Measurements from ENCODE around the gene SSX2IP. TPM values are rescaled to one million over a fixed set of nuclear protein-coding genes. Genes with fewer than 3 reads are reported as not detected.

Gene SSX2IP
- total RNA-seq, 1 donor: 40.3 TPM

DNA sequence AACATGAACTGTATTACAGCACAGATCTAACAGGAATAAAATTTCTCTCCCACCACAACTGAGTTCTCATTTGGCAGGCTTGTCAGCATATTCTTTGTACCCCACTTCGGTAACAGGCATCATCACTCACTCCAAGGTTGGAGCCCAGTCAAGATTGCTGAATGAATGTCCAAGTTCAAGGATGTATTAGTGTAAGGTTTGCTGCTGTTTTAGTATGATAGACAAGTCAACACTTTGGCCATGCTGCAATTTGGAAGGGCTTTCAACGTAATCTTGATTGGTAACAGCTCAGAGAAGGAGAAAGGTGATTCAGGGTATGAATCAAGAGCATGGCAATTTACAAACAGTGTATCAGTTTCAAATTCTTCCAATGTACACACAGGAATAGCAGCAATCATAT is 6.8 kb downstream of the SSX2IP start:
- TF ChIP-seq CTCF (IDR thresholded peaks at IDR 0.05; ENCODE audit: insufficient read depth, low read length): no peak
- H3K4me3 ChIP-seq (ENCODE audit: low read depth, low read length): no peak overlapping the region
- DNase-seq (ENCODE audit: low read depth): no peak

DNA sequence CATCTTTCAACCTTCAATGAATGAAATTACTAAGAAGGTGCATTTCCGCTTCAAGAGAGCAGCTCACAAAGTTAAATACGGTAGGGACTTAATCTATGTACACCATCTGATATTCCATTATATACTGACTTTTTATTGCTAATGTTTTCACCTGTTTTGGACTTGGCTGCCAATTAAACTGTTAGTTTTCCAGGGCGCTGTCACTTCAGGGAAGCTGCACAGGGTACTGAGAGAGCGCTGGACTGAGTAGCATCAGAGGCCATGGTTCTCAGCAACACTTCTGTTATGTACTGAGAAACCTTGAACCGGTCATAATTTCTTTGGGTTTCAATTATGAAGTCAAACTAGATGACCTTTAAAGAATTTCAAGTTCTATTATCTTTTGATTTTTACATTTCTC is 8.2 kb downstream of the SSX2IP start:
- no peak for DNase-seq (ENCODE audit: low read depth)
- no peak for TF ChIP-seq CTCF (IDR thresholded peaks at IDR 0.05; ENCODE audit: insufficient read depth, low read length)
- no peak overlapping the region for H3K4me3 ChIP-seq (ENCODE audit: low read depth, low read length)

DNA sequence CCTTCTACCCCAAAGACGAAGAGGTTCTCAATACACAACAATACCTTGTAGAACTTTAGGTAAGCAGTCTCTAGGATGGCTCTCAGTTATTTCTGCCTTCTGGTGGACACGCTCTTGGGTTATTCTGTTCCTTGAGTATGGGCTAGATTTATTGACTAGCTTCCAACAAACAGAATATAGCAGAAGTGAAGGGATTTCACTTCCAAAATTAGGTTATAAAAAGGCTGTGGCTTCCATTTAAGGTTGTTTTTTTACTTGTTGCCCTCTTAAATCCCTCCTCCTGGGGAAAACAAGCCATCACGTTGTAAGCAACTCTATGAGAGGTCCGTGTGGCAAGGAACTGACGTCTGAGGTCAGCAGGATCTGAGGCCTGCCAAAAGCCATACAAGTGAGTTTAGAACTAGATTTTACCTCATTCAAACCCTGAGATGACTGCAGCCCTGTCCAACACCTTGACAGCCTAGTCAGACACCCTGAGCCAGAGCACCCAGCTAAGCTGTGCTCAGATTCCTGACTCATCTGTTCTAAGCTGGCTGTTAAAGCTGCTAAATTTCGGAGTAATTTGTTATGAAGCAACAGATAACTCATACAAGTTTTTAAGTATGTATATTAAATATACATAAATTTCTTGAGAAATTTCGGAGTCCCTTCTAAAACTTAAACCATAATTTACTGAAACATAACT is 12.7 kb downstream of the SSX2IP start:
- DNase-seq (ENCODE audit: low read depth): no peak
- no peak for TF ChIP-seq CTCF (IDR thresholded peaks at IDR 0.05; ENCODE audit: insufficient read depth, low read length)
- H3K4me3 ChIP-seq (ENCODE audit: low read depth, low read length): no peak overlapping the region

DNA sequence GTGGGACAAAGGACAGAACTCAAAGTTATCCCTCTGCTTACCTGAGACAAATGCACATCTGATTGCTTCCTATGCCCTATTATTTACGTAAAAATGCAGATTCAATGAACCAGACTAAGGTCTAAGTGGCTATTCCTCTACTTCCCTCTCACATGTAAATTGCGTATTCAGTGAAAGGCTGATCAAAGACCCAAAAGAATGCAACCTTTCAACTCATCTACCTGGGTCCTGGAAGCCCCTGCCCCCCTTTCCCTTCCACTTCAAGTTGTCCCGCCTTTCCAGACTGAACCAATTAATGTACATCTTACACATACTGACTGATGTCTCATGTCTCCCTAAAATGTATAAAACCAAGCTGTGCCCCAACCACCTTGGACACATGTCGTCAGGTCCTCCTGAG is 14.6 kb downstream of the SSX2IP start:
- DNase-seq (ENCODE audit: low read depth): no peak
- TF ChIP-seq CTCF (IDR thresholded peaks at IDR 0.05; ENCODE audit: insufficient read depth, low read length): no peak
- no peak overlapping the region for H3K4me3 ChIP-seq (ENCODE audit: low read depth, low read length)

GRCh38 chr1:84675106-84675505 is 15.2 kb downstream of the SSX2IP start:
- H3K4me3 ChIP-seq (ENCODE audit: low read depth, low read length): no peak overlapping the region
- no peak for TF ChIP-seq CTCF (IDR thresholded peaks at IDR 0.05; ENCODE audit: insufficient read depth, low read length)
- DNase-seq (ENCODE audit: low read depth): peak; percentile 17

DNA sequence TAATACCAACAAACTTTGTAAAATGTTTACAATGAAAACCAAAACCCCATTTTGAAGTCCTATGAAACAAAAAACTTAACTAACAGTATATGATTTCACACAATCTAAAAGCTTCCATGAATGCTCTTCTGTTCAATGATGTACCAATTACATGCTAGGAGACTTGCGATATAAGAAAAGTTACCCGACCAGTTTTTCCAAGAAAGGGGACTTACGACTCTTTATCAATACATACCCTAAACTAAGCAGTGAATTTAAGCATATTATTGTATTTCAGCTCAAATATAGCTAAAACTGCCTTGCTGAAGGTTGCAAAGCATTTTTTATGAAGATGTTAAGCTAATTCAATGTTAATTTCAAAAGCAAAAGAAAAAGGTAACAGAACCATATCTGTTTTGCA is 15.6 kb downstream of the SSX2IP start:
- H3K4me3 ChIP-seq (ENCODE audit: low read depth, low read length): no peak overlapping the region
- DNase-seq (ENCODE audit: low read depth): no peak
- no peak for TF ChIP-seq CTCF (IDR thresholded peaks at IDR 0.05; ENCODE audit: insufficient read depth, low read length)

DNA sequence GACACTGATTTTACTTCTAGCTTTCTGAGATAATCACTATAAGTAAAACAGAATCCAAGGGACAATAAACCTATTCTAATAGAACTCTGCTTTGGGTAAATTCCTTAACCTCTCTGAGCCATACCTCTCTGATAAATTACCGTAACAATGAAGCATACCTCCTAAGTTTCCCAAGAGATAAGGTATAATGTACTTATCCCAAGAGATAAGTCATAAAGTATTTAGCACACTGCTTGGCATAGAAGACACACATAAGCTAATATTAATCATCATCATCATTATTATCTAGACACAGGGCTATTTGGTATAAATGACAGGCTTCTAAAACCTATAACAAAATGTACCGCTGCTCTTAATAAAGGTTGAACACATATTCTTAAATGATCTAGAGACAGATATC is 16.2 kb downstream of the SSX2IP start:
- H3K4me3 ChIP-seq (ENCODE audit: low read depth, low read length): no peak overlapping the region
- DNase-seq (ENCODE audit: low read depth): no peak
- no peak for TF ChIP-seq CTCF (IDR thresholded peaks at IDR 0.05; ENCODE audit: insufficient read depth, low read length)
